Measurements from ENCODE around the gene SLC6A17. TPM values are rescaled to one million over a fixed set of nuclear protein-coding genes. Genes with fewer than 3 reads are reported as not detected.

The SLC6A17 gene
- polyA plus RNA-seq, 6 donors from 2014 or later, result not detected

Other genes starting within 250 kb of the SLC6A17 start
- gene CSF1, start 239.6 kb upstream of the SLC6A17 start, polyA plus RNA-seq (ENCODE audit: low read depth in 6 of 6), result under 1 TPM in 3 of 6 donors, not detected in 3; 0.23 to 0.60 (median 0.43) TPM
- gene AHCYL1, start 165.7 kb upstream of the SLC6A17 start, polyA plus RNA-seq (ENCODE audit: low read depth in 6 of 6), result 10 to 100 TPM; 46.9 to 62.0 (median 57.5) TPM
- 10 to 100 TPM; 19.3 to 45.4 (median 24.1) TPM for gene STRIP1, start 115.9 kb upstream of the SLC6A17 start, polyA plus RNA-seq (ENCODE audit: low read depth in 6 of 6)
- gene ALX3, start 79.8 kb upstream of the SLC6A17 start, polyA plus RNA-seq (ENCODE audit: low read depth in 6 of 6), result not detected
- not detected for gene UBL4B, start 38.1 kb upstream of the SLC6A17 start, polyA plus RNA-seq (ENCODE audit: low read depth in 6 of 6)
- 1 to 10 TPM; 1.1 to 2.4 (median 1.3) TPM for gene KCNC4, start 59.8 kb downstream of the SLC6A17 start, polyA plus RNA-seq (ENCODE audit: low read depth in 6 of 6)
- 10 to 100 TPM; 13.2 to 23.1 (median 17.4) TPM for gene RBM15, start 188.9 kb downstream of the SLC6A17 start, polyA plus RNA-seq (ENCODE audit: low read depth in 6 of 6)
- gene SLC16A4, start 240.5 kb downstream of the SLC6A17 start, polyA plus RNA-seq (ENCODE audit: low read depth in 6 of 6), result 1 to 10 TPM in 4 of 6 donors, under 1 TPM in 1, not detected in 1; 0.77 to 1.9 (median 1.2) TPM

Measured in naive B cell (primary cell).